HG03064 (cell line): ENCODE data around the gene MBD5.

Experiments
- ATAC-seq: cut with Tn5 transposase; IDR thresholded peaks from one replicate; pipeline ENCODE4 v1.9.1; 2021; ENCODE audit warnings: low read depth; ENCODE audit not compliant: unreplicated experiment

The MBD5 gene

GRCh38 chr2:148106331-148106730, 85.4 kb downstream of the MBD5 start:
- no peak for ATAC-seq

DNA sequence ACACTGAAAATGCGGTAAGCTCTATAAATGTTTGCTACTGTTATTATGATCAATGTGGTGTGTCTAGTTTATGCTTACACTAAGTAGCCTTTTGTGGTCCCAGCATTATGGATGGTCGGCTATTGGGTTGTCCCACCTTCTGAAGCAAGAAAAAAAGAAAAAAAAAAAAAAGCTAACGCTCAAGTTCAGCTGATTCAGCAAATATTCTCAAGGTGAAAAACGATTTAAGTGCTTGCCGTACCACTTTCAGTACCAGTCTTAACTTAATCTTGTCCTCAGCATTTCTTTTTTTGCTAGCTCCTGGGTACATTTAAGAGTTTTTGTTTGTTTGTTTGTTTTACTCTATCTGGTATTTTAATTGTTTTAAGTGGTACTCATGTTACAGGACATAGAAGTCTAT, 87.5 kb downstream of the MBD5 start:
- ATAC-seq: no peak

- no peak for ATAC-seq
Observed at GRCh38 chr2:148110184-148110583, 89.3 kb downstream of the MBD5 start.

DNA sequence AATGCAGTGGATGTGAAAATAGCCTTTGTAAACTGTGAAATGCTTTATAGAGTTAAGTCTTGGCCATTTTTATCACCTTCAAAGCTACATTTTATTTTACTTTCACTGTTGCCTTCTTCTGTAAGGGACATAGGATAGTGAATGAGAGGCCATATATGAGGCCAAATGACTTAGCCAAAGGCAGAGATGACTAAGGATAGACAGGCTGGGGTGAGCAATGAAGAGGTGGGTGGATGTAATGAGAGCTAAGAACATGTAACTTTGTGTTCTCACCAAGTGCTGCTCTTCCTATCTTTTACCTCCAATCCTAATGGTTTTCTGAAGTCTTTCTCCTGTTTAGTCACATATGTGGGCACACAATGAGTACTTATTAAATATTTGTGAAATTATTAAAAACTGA, 101.9 kb downstream of the MBD5 start:
- ATAC-seq: no peak

- ATAC-seq: no peak
Observed at GRCh38 chr2:148124271-148124670, 103.4 kb downstream of the MBD5 start.

DNA sequence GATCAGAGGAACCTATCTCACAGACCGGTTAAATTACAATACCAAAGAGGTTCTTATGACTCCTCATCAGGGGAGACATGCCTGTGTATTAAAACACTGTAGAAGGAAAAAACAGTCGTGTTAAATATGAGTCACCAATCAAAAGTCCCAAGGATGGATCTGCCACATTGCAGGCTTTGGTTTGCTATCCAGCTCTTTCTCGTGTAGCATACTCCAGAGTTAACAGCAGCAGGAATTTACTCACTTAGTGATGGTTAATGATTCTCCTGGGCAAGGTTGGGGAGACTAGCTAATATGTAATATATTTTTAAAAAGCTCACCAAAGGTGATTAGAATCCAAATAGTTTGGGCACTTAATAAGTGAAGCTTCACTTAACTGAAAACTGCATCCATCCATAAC, 109.7 kb downstream of the MBD5 start:
- no peak for ATAC-seq

- no peak for ATAC-seq
Observed at GRCh38 chr2:148132412-148132811, 111.5 kb downstream of the MBD5 start.

GRCh38 chr2:148135705-148136104, 114.8 kb downstream of the MBD5 start:
- ATAC-seq: no peak

DNA sequence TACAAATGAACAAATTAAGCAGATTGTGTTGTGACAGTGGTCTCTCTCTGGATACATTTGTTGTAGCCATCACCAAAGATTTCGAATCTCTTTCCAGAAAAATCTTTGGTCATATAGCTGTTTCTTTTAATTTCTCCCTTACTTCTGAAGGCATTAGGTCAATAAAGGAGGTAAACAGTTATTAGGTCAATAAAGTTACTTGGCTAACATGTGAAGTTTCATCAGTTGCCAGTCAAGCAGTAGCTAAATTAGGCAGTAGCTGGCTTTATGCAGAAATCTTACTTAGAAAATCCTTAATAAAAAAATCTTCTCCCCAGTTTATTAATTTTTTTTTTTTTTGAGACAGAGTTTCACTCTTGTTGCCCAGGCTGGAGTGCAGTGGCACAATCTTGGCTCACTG, 115.5 kb downstream of the MBD5 start:
- no peak for ATAC-seq

GRCh38 chr2:148161909-148162435, 141.1 kb downstream of the MBD5 start:
- ATAC-seq: no peak

GRCh38 chr2:148162871-148163270, 142.0 kb downstream of the MBD5 start:
- no peak for ATAC-seq

- ATAC-seq: no peak
Observed at GRCh38 chr2:148165975-148166374, 145.1 kb downstream of the MBD5 start.

DNA sequence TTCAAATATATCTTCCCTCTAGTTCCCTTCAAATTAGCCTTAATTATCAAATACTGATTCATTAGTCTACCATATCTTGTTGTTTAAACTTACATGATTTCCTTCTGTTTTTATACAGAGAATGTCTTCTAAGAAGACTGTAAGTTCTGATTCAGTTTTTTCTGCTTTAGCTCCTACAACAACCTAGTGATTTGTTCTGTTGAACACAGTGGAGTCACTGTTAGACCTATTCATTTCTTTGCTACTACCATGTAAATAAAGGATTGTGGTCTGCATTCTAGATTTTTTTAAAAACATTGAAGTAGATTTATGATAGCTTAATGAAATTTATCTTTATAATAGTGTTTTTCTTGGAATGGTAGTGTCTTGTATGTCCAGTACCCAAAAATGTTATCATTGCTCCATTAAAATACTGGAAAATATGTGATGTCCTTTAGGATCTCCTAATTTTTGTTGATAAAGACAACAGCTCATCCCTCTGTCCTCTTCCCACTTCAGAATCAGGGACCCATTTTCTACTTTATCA, 146.4 kb downstream of the MBD5 start:
- ATAC-seq: no peak

GRCh38 chr2:148167855-148168254, 147.0 kb downstream of the MBD5 start:
- ATAC-seq: no peak

DNA sequence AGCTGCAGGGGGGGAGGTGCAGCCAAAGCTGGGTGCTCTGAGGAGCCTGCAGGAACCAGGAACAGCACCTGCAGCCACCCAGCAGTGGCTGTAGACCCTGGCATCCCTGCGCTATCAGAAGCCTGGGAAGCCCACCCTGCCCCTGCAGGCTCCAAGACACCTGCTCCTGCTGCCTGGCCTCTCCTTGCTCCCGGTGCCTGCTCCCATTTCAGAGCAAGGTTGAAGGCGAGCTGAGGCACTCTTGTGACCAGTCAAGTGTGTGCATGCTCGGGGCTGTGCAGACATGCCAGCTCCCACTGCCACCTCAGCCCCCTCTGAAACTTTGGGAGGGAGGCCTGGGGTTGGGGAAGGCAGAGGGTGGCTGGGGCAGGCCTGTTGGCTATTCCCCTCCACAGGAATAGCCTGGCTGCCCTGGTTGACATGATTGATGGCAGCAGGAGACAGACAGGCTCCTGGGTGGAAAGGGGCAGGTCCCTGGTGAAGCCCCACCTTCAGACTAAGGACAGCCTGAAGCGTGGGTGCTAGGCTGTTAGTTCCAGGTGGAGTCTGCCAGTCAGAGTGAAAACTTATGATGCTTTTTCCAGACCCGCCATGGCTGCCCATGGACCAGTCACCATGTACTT, 151.4 kb downstream of the MBD5 start:
- no peak for ATAC-seq

DNA sequence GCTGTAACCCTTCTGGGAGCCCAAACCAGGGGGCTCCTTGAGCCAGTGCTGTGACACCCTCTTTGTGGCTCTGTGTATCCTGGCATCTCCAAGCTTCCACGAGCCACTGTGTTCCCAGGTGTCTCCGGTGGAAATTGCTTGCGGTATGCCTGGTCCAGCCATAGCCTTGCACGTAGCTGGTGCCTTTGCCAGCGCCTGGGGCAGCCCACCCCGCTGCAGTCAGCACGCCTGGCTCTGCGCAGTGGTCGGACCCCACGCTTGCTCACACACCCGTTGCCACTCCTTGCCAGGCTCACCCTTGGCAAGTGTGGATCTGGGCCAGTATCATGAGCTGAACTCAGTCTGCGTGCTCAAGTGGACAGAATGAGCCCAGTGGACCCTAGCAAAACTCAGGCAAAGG, 152.3 kb downstream of the MBD5 start:
- ATAC-seq: no peak

DNA sequence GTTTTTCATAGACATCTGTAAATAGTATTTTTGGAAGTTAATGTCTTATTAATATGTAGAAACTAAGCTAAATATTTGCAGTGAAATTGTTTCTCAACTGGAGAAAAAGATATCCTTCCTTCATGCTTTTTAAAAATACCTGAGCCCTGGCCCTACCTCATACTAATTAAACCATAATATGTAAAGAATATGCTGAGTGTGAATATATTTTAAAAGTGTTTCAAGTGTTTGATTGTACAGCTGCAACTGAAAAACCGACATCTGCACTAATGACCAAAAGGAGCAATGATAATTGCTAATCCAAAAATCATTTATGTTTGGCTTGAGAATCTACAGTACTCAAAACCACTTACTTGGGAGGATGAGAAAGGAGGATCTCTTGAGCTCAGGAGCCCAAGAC, 156.7 kb downstream of the MBD5 start:
- no peak for ATAC-seq

DNA sequence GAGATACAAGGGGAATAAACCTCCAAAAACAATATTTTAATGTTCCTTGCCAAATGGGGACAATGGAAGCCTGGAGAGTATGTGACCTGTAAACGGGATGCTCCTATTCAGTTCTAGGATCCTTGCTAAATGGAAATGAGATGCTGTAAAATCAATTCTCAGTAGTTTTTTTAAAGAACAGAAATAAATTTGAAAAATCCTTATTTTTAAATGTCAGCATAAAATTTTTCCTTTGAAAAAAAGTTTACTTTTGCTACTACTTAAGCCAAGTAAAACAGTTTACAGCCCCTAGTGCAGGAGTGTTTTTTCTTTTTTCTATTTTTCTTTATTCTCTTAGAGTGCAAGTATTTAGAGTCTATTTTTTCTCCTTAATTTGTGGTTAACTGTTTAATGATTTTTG, 158.8 kb downstream of the MBD5 start:
- ATAC-seq: no peak

DNA sequence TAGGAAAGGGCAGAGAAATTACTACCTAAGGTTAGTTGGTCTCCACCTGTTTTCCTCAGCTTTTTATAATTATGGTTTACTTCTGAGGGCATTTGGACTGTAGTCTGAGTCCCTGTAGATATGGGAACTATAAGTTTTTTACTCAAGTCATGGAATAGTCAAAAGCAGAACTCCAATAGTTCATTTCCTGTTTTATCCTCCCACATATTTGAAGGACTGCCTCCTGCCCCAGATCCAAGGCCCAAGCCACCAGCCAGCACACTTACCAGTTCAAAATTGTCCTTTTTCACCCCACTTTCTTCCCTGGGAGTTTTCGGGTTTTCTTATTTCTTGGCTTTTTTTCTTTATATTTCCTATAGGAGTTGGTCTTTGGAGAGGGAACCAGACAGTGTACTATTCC, 164.1 kb downstream of the MBD5 start:
- no peak for ATAC-seq

DNA sequence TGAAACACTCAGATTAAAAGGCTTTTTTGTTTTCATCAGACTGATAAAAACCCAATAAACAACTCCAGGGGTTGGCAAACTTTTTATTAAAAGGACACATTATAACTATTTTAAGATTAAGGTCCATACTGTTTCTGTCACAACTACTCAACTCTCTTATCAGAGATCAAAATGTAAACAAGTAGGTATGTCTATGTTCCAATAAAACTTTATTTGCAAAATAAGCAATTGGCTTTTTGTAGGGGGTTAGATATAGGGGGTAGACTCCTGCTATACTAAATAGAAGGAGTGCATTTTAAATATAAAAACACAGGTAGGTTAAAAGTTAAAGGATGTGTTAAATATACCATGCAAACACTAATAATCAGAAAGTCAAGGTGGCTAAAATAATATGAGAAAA, 174.0 kb downstream of the MBD5 start:
- no peak for ATAC-seq

DNA sequence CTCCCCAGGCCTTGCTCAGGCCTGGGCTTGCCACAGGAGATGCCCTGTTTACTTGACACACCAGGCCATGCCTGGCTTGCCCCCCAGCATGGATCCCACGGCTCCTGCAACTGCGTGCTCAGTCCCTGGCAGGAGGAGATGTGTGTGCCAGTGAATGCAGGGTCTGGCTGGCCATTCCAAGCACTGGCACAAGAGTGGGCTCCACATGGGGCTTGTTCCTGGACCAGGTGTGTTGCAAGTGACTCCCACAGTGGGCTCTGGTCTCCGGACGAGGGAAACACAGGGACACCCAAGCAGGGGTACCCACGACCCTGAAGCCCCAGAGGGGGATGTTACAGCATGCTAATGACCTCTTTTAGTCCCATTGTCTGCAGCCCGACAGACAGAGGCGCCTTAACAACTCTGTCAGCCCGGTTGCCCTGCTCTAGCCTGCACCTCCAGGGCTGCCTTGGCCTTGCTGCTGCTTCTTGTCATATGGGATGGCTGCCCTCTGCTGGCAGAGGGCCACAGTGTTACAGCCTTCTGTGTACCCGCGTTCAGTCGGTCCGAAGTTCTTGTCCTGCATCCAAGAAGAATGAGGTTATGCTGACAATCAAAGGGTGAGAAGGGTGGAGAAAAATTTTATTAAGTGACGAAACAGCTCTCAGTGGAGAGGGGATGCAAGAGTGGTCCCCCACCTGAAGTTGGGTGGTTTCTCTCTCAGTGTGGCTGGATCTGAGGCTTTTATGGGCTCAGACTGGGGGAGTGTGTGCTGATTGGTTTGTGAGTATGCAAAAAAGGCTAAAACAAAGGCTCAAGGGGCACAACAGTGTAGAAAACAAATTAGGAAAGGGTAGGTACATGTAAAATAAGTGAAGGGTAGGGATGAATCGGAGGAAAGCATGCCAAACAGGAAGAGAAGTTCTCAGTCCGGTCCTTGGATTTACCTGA, 180.4 kb downstream of the MBD5 start:
- no peak for ATAC-seq

DNA sequence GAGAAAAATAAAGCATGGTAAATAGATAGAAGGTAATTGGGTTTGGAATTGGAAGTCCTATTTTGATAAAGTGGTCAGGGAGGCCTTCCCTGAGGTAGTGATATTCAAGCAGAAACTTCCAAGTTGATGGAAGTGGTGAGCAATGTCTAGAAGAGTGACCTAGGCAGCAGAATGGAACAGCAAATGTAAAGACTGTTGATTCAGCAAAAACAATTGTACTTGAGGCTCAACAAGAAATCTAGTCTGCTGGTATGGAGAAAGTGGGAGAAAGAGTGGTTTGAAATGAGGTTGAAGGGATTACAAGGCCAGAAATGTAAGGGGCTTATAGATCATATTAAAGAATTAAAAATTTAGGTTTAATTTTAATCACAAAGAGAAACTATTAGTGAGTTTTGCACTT, 181.3 kb downstream of the MBD5 start:
- ATAC-seq: no peak
